HG03460 (cell line): ENCODE results near the gene PSG4.
"Not testable (repeated sequence)": the region's sequence is repeated elsewhere in the genome, so short reads cannot be mapped to it uniquely, and the experiment has no call there.

Experiments used
- ATAC-seq: cut with Tn5 transposase; IDR thresholded peaks from one replicate; pipeline ENCODE4 v1.9.1; 2021; ENCODE audit not compliant: unreplicated experiment

Gene PSG4

DNA sequence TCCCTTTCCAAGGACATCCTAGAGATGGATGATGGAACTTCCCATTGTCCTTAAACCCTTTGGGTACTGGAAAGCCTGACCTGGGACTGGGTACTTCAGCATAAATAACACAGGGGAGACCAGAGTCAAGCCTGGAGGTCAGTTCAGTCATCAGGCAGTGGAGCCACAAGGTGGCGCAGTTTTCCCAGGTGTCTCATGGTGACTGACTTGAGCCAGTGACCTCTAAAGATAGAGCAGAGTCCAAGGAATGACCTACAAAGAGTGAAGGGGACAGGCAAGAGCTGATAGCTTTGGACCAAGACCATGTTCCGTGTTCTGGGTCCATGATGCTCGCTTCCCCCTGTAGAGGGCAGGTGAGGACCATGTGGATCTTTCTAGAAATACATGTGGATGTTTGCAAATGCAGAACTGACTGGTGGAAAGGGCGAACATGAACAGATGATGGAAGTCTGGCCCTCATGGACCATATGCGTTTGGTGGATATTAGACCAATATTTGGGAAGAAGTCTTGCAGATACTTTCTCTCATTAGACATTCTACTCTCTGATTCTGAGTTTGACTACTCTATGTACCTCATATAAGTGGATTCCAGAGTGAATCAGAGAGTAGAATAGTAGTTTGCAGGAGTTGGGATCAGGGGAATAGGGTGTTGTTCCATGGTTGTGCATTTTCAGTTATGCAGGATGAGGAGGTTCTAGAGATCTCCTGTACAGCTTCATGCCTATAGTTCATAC lies 6.6 kb downstream of the PSG4 start:
- ATAC-seq: not testable (repeated sequence)

DNA sequence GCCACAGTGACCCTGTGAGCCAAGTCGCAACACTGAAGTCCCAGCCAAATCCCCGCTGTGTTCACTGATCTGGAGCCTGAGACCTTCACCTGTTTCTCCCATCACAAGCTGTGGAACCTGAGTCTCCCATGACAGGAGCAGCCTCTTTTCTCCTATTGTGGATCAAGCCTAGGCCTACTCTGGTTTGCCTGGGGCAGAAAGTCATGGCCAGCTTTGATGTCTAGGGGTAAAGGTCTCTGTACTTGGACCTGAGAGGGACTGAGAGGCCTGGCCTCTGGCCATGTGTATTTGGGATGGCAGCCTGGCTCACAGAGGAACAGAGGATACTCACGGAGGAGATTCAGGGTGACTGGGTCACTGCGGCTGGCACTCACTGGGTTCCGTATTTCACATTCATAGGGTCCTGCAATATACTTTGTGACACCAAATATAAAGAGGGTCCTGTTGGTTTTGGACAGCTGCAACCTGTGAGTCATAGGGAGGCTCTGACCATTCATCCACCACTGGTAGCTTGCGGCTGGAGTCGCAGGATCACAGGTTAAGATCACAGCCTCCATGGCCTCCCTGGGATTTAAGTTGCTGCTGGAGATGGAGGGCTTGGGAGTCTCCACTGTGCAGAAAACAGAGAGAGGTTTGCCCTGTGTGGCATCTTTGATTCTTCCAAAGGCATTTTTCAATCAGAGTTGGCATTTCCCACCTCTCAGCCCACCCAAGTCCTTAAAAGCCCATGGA lies 7.6 kb downstream of the PSG4 start:
- ATAC-seq: not testable (repeated sequence)

DNA sequence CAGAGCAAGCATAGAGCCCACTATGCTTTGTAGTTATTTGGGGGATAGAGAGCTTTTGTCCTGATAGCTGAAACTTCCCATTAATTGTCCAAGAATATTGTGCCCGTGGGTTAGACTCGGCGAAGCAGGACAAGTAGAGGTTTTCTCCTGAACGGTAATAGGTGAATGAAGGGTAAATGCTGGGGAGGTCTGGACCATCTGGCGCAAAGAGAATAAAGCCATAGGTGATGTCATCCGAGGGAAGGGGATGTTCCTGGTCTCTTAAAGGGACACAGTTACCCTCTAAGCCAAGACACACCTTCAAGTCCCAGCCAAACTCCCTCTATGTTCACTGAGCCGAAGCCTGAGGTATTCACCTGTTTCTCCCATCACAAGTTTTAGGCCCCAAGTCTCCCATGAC lies 11.0 kb downstream of the PSG4 start:
- not testable (repeated sequence) for ATAC-seq

DNA sequence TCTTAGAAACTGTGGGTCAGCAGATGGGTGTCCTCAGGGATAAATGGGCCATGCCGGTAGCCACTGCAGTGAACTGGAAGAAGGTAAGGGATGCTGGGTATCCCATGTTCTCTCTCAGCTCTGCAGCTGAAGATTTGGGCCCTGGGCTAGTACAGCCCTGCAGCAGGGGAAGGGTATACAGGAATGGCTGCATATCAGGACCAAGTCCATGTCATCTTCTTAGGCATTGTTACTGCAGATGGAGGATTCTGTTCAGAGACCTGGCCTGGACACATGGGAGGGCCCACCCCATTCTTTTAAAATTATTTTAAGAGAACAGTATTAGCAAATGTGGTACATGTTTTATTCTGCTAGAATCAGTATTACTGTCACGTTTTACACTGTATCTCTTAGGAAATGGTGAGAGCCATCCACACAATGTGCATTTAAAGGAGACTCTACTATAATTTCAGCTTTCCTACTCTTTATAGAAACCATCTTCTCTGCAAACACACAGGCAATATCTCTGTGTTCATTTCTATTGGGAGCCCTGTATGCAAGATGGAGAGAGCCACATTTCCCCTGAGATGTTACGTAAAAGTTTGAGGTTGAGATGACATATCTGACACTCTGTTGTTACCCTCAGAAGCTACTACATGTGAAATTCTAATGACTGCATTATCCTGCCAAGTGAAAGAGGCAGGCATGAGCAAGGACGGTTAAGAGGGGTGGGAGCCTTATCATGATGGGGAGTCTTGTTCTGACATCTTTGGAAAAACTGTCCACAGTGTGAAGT lies 12.9 kb downstream of the PSG4 start:
- ATAC-seq: not testable (repeated sequence)

DNA sequence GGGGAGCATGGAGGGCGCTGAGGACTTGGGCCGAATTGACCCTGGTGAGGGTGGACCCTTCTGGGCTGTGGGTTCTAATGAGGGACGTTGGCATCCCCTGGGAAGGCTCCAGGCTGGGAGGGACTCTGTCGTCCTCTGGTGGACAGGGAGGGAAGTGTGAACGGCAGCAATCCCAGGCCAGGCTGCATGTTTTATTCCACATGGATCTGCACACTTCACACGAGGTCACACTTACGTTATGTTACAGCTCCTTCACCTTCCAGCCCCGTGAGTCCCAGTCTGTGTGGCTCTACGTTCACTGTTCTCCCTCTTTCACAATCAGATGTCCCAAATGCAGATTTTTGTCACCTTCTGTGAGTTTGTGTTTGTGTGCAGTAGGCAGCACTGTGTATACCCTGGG lies 17.3 kb downstream of the PSG4 start:
- not testable (repeated sequence) for ATAC-seq

DNA sequence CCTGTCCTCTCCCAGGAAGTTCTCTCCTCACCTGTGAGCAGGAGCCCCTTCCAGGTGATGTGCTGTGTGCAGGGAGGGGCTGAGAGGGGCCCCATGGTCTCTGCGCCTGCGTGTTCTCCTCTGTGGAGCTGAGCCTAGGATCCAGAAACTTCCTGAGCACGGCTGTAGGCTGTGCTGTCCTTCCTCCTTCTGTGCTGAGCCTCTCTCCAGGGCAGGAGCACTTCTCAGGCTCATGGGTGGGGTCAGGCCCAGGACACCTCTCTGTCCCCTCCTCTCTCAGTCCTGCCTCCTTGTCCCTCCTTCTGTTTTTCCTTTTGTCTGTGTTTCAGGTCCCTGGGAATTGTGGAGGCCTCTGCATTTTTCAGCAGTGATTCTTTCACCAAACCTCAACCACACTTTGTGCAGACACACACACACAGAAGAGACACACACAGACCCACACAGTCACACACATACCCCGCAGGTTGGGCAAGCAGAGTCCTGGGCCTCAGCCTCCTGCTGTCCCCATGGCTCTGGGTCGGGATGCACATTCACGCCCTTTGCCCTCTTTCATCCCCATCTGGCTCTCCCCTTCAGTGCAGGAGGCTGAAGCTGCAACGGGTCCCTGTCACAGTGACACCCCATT lies 19.0 kb downstream of the PSG4 start, which contains the start of gene PSG5:
PSG5 (minus strand) TSS at position 226 of the 625 bp plus-strand sequence; CDS start at position 95, 131 bp downstream.
- not testable (repeated sequence) for ATAC-seq

DNA sequence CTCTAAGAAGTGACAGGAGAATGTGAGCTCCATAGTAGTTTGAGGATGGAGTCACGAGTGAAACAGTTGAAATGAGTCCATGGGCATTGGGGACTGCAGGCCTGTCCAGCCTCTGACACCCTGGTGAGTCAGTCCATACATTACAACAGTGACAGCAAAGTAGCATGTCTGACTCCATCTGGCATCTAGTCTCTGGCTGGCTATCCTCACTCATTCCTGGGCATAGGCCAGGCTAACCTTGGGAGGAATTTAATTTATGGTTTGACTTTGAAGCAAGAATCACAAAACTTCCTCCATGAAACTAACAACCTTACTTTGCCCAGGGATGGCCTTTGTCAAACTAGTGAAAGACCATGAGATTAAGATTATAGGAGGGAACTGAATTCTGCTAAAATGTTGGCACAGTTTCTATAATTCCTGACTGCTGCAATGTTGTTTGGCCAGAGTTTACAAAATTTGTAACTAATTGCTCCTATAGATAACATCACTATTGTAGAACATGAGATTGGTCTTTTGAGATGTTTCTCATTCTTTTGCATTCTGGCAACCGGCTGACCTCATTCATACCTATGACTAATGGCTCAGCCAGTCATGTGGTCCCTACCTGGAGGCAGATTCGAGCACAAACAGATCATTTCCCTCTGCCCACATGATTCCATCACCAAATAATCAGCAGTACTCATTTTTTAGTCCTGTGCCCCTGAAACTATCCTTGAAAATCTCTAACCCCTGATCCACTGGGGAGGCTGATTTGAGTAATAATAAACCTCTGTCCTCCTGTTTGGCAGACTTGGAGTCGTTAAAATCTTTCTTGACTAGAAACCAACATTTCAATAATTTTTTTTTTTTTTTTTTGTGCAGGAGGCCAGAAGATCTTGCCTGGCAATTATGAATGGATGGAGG lies 23.3 kb downstream of the PSG4 start:
- not testable (repeated sequence) for ATAC-seq

DNA sequence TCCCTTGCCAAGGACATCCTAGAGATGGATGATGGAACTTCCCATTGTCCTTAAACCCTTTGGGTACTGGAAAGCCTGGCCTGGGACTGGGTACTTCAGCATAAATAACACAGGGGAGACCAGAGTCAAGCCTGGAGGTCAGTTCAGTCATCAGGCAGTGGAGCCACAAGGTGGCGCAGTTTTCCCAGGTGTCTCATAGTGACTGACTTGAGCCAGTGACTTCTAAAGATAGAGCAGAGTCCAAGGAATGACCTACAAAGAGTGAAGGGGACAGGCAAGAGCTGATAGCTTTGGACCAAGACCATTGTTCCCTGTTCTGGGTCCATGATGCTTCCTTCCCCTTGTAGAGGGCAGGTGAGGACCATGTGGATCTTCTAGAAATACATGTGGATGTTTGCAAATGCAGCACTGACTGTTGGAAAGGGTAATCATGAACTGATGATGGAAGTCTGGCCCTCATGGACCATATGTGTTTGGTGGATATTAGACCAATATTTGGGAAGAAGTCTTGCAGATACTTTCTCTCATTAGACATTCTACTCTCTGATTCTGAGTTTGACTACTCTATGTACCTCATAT lies 25.8 kb downstream of the PSG4 start:
- not testable (repeated sequence) for ATAC-seq

DNA sequence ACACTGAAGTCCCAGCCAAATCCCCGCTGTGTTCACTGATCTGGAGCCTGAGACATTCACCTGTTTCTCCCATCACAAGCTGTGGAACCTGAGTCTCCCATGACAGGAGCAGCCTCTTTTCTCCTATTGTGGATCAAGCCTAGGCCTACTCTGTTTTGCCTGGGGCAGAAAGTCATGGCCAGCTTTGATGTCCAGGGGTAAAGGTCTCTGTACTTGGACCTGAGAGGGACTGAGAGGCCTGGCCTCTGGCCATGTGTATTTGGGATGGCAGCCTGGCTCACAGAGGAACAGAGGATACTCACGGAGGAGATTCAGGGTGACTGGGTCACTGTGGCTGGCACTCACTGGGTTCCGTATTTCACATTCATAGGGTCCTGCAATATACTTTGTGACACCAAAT lies 26.9 kb downstream of the PSG4 start:
- ATAC-seq: not testable (repeated sequence)

DNA sequence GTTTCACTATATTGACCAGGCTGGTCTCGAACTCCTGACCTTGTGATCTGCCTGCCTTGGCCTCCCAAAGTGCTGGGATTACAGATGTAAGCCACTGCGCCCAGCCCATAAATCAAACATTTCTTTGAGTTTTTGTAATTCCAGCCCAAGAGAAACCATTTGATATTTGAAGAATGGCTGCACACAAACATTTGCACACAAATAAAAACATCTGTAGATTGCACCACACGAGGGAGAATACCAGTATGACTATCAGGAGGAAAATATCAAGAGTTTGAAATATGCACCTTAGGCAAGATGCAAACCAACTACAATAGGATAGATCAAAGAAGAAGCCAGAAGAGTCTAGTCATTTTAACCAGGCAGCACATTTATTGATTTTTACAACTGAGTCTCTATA lies 39.5 kb downstream of the PSG4 start:
- not testable (repeated sequence) for ATAC-seq

DNA sequence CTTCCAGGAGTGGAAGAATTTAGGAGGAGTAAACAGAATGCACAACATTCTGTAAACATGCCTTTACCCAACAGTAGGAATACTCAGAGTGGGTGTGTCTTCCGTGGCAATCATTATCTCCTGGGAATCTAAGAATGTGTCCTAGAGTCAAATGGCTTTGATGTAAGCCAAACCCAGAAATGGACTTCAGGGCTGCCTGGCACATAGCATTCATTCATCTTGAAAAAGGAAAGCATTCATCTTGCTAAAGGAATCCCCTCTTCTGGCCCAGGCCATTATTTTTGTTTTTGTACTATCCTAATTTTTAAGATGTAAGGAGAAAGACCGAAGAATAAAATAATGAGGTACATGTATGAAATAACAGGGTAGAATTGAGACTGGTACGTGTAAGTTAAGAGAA lies 42.3 kb downstream of the PSG4 start:
- not testable (repeated sequence) for ATAC-seq

DNA sequence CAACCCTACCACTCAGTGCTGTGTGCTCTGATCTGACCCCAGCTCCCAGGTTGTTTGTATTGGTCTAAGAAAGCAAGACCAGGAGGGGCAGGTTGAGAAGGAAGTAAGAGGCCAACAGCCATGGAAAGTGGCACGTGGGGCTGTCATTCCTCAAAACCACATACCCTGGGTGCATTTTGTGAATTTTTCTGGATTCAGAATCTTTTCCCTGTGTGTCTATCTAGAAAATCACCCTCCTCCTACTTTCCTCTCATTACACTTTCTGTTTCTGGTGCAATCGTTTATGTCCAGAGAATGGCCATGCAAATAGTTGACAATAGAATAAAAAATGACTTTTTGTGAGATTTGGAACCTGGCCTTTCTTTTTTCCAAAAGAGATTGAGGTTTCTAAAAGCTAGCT lies 43.2 kb downstream of the PSG4 start:
- not testable (repeated sequence) for ATAC-seq

DNA sequence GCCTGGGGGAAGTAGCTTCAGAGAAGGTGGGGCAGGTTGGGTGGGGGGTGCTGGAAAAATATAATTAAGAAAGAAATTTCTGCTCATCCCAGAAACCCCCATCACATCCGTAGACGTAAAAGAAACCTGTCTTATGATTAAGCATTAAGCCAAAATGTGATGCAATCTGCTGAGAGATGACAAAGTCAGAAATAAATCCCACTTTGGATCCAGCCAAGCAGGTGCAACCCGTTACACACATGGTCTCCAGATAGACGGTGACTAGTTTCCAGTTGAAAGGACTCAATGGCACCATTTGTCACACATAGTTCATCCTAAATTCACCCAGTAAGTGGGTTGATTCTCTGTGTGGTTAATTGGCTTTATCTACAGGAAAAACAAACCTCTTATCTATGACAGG lies 53.2 kb downstream of the PSG4 start:
- ATAC-seq: no peak

DNA sequence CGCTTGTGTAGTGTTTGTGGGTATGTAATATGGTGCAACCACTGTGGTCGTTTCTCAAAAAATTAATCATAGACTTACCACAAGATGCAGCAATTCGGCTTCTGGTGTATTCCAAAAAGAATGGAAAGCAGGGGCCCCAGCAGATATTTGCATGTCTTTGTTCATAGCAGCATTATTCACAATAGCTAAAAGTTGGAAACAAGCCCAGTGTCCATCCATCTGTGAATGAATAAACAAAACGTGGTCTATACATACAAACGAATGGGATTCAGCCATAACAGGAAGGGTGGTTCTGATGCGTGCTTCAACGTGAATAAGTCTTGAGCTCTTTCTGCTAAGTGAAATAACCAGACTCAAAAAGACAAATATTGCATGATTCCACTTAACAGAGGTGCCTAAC lies 55.6 kb downstream of the PSG4 start:
- ATAC-seq: not testable (repeated sequence)

DNA sequence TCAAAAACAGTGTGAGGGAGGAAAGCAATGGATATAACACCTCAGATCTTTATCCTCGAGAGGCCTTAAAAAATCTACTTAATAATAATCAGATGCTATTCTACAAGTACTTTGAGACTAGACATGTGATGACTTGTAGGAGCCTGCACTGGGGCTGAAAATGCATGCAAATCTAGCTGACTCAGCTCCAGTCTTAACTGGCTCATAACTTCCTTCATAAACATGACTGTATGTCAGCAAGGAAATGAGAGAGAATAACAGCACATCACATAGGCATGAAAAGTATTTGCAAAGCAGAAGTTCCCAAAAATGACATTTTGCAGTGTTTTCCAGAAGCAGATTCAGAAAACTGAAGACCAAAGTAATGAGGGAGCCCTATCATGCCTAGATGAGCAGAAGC lies 57.2 kb downstream of the PSG4 start:
- ATAC-seq: no peak
